Pancreas (tissue), 10 donors: ENCODE data around the gene TMEM125. TPM values are rescaled to one million over a fixed set of nuclear protein-coding genes. Genes with fewer than 3 reads are reported as not detected.

Experiments
- ATAC-seq, 4 donors: fragments of 200-7000 bp; cut with Tn5 transposase; one replicate each; pipeline versions ENCODE4 v1.8.0 to v1.9.1; 2020; ENCODE audit warnings: mild to moderate bottlenecking in 4 of 4, moderate library complexity in 4 of 4
- DNase-seq, 6 donors: peaks; one replicate each; pipeline ENCODE4 v3.0.0-alpha.2; 2020
- FAIRE-seq: peaks from 2 replicates; lab custom pipeline; 2012; peaks lifted over from hg19 to GRCh38; lab: Jason Lieb, UNC
- H3K27ac ChIP-seq, 4 donors: fragments of 200-600 bp; sonication (generic); 1 replicate in 3 of 4; 2 replicates in 1 of 4; pipeline versions ENCODE4 v1.5.0 to v1.8.0; 2020
- H3K27me3 ChIP-seq, 4 donors: fragments of 200-600 bp; one replicate each; pipeline ENCODE4 v1.8.0; 2021
- H3K36me3 ChIP-seq, 3 donors: fragments of 200-600 bp; sonication (generic) in 1 of 3; one replicate each; pipeline versions ENCODE4 v1.5.0 to v1.8.0; 2020 to 2021
- H3K4me1 ChIP-seq, 3 donors: fragments of 200-600 bp; one replicate each; pipeline ENCODE4 v1.8.0; 2021
- H3K4me3 ChIP-seq, 4 donors: fragments of 200-600 bp; sonication (generic) in 2 of 4; one replicate each; pipeline versions ENCODE4 v1.5.0 to v1.8.0; 2020 to 2021
- H3K9me3 ChIP-seq, 4 donors: fragments of 200-600 bp; one replicate each; pipeline ENCODE4 v1.8.0; 2021
- WGBS, 2 donors: extraction: QIAGEN DNeasy Blood & Tissue Kit; methylation state at CpG; one replicate each; pipeline ENCODE4 v1.1.7; 2013; 5-methylcytosine and 5-hydroxymethylcytosine counted together
- intact Hi-C, 3 donors: fragments of 100-400 bp; cut with DNase I; formaldehyde crosslinking; loops; one replicate each; pipeline versions ENCODE4 v1.11.1 to v1.14.2; 2022
- polyA plus RNA-seq, 2 donors: library from polyadenylated mRNA; stranded (reverse); fragments of 200-250 nt; gene quantifications; one replicate each; pipeline ENCODE4 v1.2.3, GENCODE V29; 2013
- total RNA-seq, 6 donors: library from RNA; stranded (reverse); fragmentation: NEBNext Ultra II Directional in 4 of 6; extraction: Animal tissue kit (Norgen Biotek cat#: 25700) in 4 of 6; gene quantifications; one replicate each; pipeline versions ENCODE4 v1.2.1 to v1.2.4, GENCODE V29; 2021 to 2023
- TF ChIP-seq, protein P1 (sequence below), 4 donors: fragments of 200-600 bp; sonication (generic) in 3 of 4; IDR thresholded peaks; one replicate each; pipeline versions ENCODE4 v1.5.0 to v1.8.0; 2021; ENCODE audit warnings: antibody characterized with exemption in 4 of 4
- donor health status: healthy with polysubstance abuse.
- donor health status: DM: no; HTN: no; CAD: no; lungs with moderate emphysema.
- donor health status: DM: no; HTN: no; CAD: no.
- donor health status: control.
- donor health status: control.
- donor health status: Bipolar disorder and iron deficiency.
- donor health status: DM: yes; HTN: yes; CAD: no.
- donor health status: DM: no; HTN: no; CAD: no.
- donor health status: DM: no; HTN: no; CAD: no.
- donor health status: DM: yes; HTN: yes; CAD: no.

The TMEM125 gene
- total RNA-seq (10 to 100 TPM; 27.5 to 56.5 (median 38.6) TPM), polyA plus RNA-seq (10 to 100 TPM; 52.0 to 75.0 TPM)

GRCh38 chr1:43269627-43270375 lies at the start of gene TMEM125:
Gene TMEM125 (plus strand): TSS chr1:43269983. CDS start chr1:43272723, 2,740 bp downstream.
- ATAC-seq, result peak in 3 of 4 donors; percentile 1 to 6 (median 5)
- TF ChIP-seq, protein P1, sequence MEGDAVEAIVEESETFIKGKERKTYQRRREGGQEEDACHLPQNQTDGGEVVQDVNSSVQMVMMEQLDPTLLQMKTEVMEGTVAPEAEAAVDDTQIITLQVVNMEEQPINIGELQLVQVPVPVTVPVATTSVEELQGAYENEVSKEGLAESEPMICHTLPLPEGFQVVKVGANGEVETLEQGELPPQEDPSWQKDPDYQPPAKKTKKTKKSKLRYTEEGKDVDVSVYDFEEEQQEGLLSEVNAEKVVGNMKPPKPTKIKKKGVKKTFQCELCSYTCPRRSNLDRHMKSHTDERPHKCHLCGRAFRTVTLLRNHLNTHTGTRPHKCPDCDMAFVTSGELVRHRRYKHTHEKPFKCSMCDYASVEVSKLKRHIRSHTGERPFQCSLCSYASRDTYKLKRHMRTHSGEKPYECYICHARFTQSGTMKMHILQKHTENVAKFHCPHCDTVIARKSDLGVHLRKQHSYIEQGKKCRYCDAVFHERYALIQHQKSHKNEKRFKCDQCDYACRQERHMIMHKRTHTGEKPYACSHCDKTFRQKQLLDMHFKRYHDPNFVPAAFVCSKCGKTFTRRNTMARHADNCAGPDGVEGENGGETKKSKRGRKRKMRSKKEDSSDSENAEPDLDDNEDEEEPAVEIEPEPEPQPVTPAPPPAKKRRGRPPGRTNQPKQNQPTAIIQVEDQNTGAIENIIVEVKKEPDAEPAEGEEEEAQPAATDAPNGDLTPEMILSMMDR (IDR thresholded peaks at IDR 0.05), result no peak
- H3K27me3 ChIP-seq, result no peaks in the 10 kb centered on the region
- H3K36me3 ChIP-seq, result peaks cover 0 to 5% (median 0%) of the 10 kb centered on the region in 3 donors
- H3K4me1 ChIP-seq, result peaks cover 12 to 15% (median 15%) of the 10 kb centered on the region in 3 donors
- peak in 3 of 6 donors; percentile 42 to 63 (median 42) for DNase-seq
- FAIRE-seq, result no peak
- intact Hi-C loops, result no loop called here
- H3K9me3 ChIP-seq, result no peaks in the 10 kb centered on the region
- peak within 1 kb of the TSS; percentile 14 to 56 (median 34) for H3K4me3 ChIP-seq
- peak within 1 kb of the TSS; percentile 48 to 79 (median 70) for H3K27ac ChIP-seq
- WGBS, 2 donors, result 40 to 42% methylated on average over 7 of the region's 7 CpGs

- no peak for ATAC-seq
These were observed 48.6 kb upstream of the TMEM125 start for GRCh38 chr1:43220905-43221778.

DNA sequence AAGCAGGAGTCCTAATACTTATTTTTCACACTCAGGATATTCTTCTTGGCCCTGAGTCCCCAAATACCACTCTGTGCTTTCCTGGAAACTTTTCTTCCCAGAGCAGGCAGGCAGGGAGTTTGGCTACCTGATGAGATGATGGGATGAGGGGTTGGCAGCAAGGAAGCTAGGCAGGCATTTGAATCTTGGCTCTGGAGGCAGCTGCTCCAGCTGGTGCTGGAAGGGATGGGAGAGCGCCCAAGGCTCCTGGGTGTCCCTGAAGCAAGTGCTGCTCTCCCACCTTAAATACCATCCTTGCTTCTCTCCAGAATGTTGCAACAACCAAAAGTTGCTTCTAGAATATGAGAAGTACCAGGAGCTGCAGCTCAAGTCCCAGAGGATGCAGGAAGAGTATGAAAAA lies 48.0 kb upstream of the TMEM125 start:
- H3K27ac ChIP-seq, result no peak overlapping the region
- DNase-seq, result no peak
- 97 to 100% methylated on average over 1 of the region's 1 CpG for WGBS, 2 donors
- H3K36me3 ChIP-seq, result no peaks in the 10 kb centered on the region
- intact Hi-C loops, result no loop called here
- H3K4me3 ChIP-seq, result no peak overlapping the region
- no peak for ATAC-seq
- no peaks in the 10 kb centered on the region for H3K4me1 ChIP-seq
- no peaks in the 10 kb centered on the region for H3K9me3 ChIP-seq
- FAIRE-seq, result no peak
- TF ChIP-seq, protein P1 (IDR thresholded peaks at IDR 0.05), result no peak
- H3K27me3 ChIP-seq, result no peaks in the 10 kb centered on the region

More at GRCh38 chr1:43220905-43221778, 48.6 kb upstream of the TMEM125 start:
- Histone ChIP-seq H3K27me3 (no peaks in the 10 kb centered on the region), H3K36me3 (no peaks in the 10 kb centered on the region), H3K27ac (no peak overlapping the region), H3K4me3 (no peak overlapping the region), H3K9me3 (no peaks in the 10 kb centered on the region), H3K4me1 (no peaks in the 10 kb centered on the region)
- WGBS, 2 donors, result 73 to 79% methylated on average over 7 of the region's 7 CpGs
- DNase-seq (no peak), FAIRE-seq (no peak)
- TF ChIP-seq, protein P1 (IDR thresholded peaks at IDR 0.05), result no peak
- intact Hi-C loops, result no loop called here

DNA sequence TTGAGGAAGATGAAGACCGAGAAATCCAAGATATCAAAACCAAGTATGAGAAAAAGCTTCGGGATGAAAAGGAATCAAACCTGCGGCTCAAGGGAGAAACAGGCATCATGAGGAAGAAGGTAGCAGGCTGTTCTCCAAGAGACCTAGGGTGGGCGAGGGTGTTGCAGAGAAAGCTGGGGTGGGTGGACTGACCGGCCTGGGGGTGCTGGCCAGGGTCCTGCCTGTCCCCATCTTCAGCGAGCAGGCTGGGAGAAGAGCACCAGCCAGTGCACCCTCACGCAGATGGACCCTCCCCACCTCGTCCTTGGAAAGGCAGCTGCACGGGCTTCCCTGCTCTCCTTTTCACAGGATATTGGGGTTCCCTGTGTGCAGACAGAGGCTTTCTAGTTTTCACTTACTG lies 46.9 kb upstream of the TMEM125 start:
- TF ChIP-seq, protein P1 (IDR thresholded peaks at IDR 0.05), result no peak
- intact Hi-C loops, result no loop called here
- FAIRE-seq, result no peak
- ATAC-seq, result no peak
- Histone ChIP-seq H3K36me3 (no peaks in the 10 kb centered on the region), H3K27me3 (no peaks in the 10 kb centered on the region), H3K27ac (no peak overlapping the region), H3K4me3 (no peak overlapping the region), H3K9me3 (no peaks in the 10 kb centered on the region), H3K4me1 (no peaks in the 10 kb centered on the region)
- DNase-seq, result no peak
- 72 to 81% methylated on average over 9 of the region's 9 CpGs for WGBS, 2 donors
